Inferior parietal cortex (tissue), 1 donor: Measurements from ENCODE around the gene ATXN2L.
"Not testable (repeated sequence)": the region's sequence is repeated elsewhere in the genome, so short reads cannot be mapped to it uniquely, and the experiment has no call there.

ENCODE experiments used
- DNase-seq: peaks from one replicate; pipeline ENCODE4 v3.0.0-alpha.2; 2016; ENCODE audit errors: extremely low spot score

Gene ATXN2L

DNA sequence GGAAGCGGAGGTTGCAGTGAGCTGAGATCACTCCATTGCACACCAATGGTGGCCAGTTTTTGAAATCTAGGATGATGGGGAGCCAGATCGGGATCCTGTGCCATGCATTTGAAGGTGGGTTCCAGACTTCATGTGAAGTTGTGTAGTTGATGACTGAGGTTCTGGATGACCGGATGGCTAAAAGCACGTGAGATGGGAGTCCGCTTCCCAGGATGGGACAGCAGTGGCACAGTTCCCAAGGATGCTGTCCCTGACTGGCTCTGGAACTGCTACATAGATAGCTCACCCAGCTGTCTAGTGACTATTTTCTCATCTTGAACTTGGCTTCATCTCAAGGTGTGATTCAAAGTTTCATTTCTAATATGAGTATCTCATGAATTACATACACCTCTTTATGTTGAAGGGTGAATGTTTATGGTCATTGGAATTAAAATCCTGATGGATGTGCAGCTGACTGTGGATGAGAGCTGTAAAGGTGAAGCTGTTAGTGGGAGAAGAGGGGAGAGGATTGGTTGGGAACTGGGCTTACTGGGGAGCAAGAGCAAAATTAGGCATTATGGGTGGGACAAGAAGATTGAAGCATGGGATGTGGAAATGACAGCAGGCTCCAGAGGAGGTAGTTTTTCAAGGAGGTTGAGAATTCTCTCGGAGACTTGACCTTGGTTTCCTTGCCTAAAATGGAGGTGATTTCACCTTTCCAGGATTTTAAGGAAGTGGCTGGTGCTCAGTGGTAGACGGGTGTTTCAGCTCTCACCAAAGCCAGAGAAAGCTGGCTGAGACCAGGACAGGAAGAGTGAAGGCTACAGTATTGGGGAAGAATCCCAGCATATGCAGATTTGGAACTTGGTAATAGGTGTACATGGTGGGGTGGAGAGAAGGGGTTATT, 15.1 kb downstream of the ATXN2L start:
- no peak for DNase-seq

DNA sequence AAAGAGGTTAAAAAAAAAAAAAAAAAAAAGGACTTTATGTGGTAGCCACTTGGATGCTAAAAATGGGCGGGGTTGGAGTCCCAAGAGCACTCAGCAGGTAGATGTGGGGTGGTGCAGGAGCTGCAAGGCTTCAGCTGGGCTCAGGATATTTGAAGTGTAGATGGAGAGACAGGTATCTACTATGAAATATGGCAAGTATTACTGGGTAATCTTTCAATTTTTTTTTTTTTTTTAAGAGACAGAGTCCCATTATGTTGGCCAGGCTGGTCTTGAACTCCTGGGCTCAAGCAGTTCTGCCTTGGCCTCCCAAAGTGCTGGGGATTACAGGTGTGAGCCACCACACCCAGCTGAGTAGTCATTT, 15.7 kb downstream of the ATXN2L start:
- DNase-seq: no peak

DNA sequence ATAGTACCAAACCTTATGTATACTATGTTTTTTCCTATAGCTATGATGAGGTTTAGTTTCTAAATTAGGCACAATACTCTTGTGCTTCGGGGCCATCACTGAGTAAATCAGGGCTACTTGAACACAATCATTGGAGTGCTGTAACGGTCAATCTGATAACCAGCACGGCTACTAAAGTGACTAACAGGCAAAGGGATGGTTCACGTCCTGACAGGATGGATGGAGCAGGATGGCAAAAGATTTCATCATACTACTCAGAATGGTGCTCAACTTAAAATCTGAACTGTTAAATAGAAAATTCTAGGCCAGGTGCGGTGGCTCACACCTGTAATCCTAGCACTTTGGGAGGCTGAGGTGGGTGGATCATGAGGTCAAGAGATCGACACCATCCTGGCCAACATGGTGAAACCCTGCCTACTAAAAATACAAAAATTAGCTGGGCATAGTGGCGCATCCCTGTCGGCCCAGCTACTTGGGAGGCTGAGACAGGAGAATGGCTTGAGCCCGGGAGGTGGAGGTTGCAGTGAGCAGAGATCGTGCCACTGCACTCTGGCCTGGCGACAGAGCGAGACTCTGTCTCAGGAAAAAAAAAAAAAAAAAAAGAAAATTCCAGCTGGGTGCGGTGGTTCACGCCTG, 16.3 kb downstream of the ATXN2L start:
- DNase-seq: no peak

DNA sequence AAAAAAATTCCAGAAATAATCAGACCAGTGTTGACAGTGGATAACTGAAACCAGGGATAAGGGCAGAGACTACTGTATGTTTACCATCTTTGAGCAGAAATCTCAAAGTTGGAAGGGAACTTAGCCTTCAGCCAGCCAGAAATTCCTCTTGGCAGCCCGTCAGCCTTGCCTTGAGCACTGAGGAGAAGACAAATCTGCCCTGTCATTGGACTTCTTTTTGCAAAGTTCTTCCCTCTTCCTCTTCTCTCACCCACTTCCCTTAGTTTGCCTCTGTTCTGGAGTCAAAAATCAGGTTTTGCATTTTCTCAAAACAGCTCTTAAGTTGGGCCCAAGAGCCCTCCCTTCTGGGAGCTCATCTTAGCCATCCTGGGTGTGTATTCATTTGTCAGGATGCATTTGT, 17.1 kb downstream of the ATXN2L start:
- no peak for DNase-seq

DNA sequence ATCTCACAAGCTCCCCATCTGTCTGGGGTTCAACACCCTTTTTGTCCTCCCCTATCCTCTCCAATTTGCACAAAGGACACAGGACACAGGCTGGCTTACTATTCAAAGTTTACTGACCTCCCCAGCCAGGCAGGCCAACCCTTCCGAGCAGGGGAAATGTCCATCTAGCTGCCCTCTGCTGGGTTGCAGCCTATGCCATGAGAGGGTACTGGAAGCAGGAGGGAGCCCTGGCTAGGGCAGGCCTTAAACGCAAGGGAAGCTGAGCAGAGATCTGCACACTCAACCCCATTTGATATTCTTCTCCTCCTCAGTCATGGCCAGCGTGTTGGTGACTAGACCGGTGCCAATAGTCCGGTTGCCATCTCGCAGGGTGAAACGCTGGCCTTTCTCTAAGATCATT, 19.9 kb downstream of the ATXN2L start:
- no peak for DNase-seq

DNA sequence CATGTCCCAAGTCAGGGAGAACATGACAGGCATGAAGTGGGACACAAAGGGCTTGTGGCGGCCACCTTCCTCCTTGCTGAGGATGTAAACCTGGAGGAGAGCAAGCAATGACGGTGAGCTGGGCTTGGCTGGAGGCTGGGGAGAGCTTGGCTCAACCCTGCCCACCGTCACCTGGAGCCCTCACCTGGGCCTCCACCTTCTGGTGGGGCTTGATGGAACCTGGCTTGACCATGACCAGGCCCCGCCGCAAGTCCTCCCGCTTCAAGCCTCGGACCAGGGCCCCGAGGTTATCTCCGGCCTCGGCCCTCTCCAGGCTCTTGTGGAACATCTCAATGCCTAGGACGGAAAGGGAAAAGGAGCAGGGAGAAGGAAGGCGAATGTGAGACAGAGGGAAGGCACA, 21.0 kb downstream of the ATXN2L start:
- DNase-seq: no peak

DNA sequence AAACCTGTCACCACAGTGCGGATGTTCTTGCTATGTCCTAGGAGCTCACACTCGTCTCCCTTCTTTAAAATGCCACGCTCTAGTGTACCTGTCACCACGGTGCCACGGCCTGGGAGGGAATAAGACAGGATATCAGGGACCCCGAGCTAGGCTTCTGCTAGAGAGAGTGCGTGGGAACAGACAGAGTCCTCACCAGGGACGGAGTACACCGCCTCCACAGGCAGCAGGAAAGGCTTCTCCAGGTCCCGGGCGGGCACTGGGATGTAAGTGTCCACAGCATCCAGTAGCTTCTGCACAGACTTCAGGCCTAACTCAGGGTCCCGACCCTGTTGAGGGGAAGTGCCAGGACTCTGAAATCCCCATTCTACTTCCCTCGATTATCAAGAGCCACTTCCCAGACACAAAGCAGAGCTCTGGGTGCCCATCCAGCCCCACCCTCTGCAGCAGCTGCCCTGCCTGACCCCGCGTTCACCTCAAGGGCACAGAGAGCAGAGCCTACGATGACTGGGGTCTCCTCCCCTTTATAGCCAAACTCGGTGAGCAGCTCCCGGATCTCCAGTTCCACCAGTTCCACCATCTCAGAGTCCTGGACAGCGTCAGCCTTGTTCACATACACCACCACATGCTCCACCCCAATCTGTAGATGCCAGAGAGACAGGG, 21.6 kb downstream of the ATXN2L start:
- no peak for DNase-seq

DNA sequence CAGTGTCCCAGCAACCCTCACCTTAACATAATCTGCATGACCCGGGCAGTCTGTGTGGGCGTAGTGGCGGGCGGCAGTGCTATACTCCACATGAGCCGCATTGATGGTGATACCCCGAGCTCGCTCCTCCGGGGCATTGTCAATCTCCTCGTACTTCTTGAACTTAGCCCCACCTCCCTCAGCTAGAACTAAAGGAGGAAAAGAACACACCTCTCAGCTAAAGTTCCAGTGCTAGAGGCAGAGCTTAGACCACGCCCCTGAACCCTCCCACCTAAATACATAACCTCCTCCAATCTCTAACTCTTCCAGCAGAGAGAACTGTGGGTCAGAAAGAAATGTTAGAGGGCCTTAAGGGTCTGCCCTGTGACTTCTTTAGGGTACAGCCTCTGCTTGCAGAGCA, 22.5 kb downstream of the ATXN2L start:
- DNase-seq: no peak

DNA sequence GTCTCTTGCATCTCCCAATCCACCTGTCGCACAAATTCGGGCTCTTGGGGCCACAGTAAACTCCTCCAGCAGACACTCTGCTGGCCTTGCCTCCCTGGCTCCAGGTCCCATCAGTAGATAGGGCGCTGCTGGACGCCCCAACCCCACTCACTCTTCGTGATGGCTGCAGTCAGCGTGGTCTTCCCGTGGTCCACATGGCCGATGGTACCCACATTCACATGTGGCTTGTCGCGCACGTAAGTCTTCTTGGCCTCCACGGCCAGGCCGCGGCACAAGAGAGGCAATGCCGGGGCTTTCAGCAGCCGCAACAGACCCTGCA, 22.9 kb downstream of the ATXN2L start:
- no peak for DNase-seq

DNA sequence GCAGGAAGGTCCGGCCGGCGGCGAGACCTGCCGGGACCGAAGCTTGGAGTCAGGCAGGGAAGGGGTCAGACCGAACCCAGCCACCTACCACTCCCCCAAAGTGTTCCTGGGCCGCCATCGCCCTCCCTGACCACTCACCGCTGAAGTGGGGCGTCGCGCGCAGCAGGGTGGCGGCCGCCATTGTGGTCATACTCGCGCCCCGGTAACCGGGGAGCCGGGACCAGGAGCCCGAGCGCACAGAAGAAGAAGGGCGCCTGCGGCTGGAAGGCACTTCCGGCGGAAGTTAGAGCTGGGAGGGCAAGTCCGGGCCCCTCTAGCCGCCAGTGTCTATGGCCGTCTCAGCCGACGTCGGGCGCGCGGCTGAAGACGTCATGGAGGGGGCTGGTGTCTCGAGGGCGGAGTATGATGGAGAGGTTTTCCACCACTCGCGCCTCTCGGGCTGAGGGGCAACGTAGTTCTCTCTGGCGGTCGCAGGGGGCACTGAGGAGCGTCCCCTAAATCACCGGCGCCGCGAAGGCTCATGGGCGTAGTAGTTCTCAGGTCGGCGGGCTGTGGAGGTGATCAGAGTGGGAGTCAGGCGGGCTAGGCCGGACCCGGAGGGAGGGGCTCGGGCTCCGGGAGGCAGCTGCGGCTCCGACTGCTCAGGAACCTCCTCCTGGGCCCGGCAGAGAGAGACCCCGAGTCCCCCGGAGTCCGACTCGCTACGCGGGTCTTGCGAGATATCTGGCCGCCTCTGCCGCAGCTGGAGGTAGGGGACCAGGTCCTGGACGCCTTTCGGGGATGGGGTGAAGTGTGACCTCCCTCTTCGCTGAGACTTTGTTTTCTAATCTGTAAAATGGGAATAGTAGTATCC, 23.5 kb downstream of the ATXN2L start, which contains the start of gene TUFM:
TUFM (minus strand) TSS at position 269 of the 853 bp plus-strand sequence; CDS start at position 190, 79 bp downstream.
- peak; percentile 99 for DNase-seq

DNA sequence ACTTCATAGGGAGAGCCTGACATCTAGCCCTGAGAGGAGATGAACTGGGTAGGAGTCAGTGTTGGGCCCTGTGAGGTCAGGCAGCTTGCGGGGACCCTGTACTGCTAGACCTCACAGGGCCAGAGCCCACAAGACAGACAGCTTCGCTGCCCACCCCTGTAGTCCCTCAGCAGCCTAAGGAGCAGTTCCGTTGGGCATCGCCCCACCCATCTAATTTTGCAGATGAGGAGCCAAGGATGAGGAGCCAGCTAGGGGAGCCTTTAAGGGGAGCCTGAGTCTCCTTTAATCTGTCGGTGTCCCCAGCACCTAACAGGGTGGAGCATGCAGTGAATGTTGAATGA, 24.1 kb downstream of the ATXN2L start:
- DNase-seq: no peak

DNA sequence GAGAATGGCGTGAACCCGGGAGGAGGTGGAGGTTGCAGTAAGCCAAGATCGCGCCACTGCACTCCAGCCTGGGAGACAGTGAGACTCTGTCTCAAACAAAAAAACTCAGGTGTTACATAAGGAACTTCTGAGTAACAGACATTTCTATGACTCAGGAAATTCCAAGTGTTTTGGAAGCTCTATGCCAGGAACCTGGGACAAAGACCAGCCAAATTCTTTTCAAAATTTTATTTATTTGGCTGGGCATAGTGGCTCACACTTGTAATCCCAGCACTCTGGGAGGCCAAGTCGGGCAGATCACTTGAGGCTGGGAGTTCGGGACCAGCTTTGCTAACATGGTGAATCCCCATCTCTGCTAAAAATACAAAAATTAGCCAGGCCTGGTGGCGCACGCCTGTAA, 35.6 kb downstream of the ATXN2L start:
- peak; percentile 2 for DNase-seq

DNA sequence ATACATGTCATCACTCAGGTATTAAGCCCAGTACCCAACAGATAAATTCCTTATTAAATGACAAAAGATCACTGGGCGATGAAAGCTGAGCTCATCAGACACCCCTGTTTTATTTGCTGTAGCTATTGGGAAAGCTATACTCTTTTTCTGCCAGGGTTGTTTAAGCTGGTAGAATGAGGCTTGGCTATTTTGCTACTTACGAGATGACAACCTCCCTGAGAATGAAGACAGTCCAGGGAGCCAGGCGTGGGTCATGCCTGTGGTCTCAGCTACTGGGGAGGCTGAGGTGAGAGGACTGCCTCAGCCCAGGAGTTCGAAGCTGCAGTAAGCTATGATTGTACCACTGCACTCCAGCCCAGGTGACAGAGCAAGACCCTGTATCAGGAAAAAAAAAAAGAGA, 36.5 kb downstream of the ATXN2L start:
- no peak for DNase-seq

DNA sequence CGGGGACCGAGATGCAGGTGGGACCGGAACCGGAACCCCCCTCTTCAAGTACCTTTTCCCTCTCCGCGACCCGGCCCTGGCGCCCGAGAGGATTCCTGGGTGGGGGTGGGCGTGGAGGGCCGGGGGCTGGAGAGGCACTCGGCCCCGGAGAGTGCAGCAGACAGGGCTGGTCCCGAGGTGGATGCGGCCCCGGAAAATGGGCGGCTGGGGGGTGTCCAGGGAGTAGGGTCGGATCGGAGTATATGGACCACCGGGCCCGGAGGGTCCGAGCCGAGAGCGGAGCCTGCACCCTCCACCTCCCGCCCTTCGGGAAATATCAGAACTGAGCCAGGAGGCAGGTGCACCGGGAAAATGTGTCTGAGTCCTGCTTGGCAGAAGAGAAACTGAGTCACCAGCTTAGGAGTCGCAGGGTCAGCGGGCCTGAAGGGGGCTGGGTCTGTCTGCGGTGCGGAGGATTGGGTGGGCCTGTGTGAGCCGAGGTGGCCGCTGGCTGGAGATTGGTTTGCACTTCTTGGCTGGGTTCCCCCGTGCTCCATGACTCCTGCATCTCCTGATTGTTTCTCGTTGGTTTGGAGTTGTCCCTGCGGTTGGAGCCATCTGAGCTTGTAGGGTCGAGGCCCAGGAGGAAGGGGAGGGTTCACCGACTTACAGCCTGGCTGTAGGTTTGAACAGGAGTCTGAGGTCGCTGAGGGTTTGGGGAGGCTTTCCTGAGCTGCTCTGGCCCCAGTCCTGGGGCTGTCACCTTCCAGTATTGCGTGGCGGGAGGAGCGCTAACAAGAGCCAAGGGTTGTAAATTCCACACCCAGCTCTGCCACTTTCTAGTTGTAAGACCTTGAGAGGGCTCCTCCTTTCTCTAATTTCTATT, 41.4 kb downstream of the ATXN2L start:
- DNase-seq: no peak

DNA sequence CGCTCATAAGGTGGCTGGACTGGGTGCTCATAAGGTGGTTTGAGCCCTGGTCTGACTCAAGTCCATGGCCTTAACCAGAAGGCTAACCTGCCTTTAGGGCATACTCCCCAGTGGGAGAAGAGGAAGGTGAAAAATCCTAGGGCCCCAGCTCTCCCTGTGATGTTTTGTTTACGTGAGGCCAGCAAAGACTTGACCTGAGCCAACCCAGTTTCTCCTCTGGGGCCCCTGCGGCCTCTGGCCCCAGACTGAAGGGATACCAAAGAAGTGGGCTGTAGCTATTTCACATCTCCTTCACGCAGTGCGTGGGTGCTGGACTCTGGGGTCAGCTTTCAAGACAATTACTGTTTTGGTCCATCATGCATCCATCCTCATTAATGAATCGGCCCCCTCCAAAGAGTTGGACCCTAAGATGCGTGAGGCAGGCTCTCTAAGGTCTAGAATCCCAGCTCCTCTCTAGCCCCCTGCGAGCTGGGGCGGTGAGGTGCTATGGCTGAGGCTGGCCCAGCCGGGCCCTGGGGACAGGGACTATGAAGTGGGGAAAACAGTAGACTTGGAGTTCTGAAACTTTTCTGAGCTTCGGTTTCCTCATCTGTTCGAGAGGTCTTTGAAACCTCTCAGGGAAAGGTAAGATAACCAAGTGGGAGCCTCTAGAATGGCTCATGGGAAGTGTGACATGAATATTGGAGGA, 42.3 kb downstream of the ATXN2L start:
- DNase-seq: no peak

DNA sequence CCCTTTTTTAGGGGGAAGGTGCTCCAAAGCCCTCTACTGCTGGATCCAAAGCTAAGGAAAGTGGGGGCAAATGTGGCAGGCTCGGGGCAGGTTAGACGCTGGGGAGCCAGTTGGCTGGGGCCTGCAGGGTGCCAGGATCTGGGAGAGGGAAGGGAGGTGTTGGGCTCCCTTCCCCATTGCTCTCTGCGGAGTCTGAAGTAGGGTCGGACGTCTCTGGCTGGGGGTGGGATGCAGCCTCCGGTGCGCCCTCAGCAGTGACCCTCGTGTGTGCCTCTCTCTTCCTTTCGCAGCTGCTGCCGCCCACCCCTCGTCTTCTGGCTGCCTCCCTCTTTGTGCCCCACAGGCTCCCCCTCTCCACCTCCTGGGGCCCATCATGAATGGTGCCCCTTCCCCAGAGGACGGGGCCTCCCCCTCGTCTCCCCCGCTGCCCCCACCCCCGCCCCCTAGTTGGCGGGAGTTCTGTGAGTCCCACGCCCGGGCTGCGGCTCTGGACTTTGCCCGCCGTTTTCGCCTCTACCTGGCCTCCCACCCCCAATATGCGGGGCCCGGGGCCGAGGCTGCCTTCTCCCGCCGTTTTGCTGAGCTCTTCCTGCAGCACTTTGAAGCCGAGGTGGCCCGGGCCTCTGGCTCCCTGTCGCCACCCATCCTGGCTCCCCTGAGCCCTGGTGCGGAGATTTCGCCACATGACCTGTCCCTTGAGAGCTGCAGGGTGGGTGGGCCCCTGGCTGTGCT, 43.1 kb downstream of the ATXN2L start:
- no peak for DNase-seq

DNA sequence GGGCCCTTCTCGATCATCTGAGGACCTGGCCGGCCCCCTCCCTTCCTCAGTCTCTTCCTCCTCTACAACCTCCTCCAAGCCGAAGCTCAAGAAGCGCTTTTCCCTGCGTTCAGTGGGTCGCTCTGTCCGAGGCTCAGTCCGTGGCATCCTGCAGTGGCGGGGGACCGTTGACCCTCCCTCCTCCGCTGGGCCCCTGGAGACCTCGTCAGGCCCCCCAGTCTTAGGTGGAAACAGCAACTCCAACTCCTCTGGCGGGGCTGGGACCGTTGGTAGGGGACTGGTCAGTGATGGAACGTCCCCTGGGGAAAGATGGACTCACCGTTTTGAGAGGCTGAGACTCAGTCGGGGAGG, 43.6 kb downstream of the ATXN2L start:
- DNase-seq: no peak

DNA sequence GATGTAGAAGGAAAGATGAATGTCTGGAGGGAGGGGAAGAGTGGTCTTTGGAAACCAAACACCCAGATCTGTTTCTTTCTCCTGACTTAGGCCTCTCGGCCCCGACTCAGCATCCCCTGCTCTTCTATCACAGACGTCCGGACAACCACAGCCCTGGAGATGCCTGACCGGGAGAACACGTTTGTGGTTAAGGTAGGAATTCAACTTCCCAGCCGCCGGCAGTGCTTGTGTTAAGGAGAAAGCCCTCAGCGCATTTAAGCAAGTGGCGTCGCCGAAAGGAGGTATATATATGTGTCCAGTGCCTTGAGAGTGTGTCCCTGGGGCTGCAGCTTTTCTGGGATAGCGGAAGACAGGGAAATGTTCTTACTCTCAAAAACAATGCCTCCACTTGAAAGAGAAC, 44.4 kb downstream of the ATXN2L start:
- no peak for DNase-seq

DNA sequence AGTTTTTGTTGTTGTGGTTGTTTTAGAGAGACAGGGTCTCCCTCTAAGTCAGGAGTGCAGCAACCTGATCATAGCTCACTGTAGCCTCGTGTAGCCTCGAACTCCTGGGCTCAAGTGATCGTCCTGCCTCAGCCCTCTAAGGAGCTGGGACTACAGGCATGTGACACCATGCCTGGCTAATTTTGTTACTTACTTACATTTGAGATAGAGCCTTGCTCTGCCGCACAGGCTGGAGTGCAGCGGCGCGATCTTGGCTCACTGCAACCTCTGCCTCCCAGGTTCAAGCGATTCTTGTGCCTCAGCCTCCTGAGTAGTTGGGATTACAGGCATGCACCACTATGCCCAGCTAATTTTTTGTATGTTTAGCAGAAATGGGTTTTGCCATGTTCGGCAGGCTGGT, 44.8 kb downstream of the ATXN2L start:
- DNase-seq: not testable (repeated sequence)

DNA sequence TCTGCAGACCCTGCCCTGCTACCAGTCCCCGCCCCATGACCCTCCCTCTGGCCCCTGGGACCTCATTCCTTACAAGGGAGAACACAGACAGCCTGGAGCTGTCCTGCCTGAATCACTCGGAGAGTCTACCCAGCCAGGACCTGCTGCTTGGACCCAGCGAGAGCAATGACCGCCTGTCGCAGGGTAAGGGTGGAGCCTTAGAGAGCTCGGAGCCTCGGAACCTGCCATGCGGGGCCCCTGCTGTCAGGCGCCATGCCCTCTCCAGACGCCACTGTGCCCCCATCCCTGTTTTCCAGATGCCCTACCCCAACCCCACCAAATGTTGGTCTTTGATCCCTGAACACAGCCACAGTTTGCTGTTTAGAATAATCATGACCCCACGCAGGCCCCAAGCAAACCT, 46.4 kb downstream of the ATXN2L start:
- DNase-seq: no peak
